ENCODE results near the gene BAMBI.

The BAMBI gene

DNA sequence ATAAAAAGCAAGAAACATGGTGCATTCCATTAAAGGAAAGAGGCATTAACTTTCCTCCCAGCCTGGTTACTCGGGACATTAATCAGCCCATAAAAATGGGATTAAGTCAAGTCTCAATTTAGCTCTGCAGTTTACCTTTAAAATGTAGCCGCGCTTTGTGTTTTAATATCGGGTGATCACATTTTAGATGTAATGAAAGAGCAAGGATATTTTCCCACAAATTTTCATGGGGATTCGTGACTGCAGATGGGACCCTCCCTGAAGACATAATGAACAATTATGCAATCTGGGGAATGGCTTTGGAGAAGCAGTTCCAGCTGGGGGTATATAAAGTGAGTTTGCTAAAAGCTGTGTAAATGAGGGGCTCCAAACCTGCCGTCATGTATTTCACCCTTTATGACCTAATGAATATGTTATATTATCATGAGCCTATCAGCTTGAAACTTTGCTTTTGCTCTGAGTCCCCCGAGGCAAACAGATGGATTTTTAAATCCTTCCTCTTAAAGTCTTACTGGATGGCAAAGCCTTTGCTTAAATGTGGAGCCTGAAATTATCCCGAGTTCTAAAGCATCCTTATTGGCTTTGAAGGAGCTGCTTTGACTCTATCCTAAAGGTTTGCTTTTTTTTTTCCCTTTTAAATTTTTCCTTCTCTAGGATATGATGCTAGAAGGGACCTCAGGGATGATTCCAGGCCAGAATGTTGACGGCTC lies 31.8 kb downstream of the BAMBI start:
- DNase-seq, result no peak

DNA sequence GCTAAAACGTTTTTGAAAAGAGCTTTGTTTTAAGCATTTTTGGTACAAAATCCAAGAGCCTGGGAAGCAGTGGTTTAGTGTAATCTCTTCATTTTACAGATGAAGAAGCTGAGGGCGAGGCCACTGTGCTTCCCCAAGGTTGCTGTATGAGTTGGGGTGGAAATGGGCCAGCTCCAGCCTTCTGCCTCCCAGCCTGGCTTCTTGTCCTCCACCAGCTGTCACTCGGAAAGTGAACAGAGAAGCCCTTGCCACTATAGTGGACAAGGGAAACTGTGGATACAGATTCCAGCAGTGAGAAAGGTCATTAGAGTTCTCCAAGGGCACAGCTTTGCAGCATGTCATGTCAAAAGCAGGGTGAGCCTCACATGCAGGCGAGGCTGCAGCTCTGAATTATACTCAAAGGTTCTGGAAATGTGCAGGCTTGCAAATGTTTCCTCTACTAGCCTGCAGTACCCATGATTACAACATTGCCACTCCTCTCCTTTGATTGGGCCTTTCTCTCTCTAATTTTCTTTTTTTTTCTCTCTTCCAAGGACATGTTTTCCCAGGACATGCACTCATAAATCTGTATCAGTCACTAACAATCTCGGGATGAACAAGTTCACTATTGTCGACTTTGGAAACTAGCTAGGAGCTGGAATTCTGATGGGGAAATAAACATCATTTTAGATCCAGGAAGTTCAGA lies 33.0 kb downstream of the BAMBI start:
- no peak for DNase-seq

DNA sequence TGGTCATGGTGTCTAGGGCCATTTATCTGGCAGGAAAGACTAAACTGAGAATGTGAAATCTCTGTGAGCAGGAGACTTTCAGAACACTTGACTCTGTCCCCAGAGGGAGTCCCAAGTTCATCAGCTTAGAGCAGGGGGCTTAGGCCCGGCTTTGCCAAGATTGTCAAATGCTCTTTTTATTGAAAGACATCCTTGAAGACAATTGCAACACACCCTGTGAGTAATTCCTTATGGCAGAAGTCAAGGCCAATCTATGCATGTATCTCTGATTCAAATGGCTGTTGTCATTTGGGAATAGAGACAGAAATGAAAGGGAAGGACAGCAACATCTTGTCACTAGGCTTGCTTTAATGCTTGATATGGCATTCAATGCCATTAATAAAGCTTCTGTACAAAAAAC lies 33.7 kb downstream of the BAMBI start:
- DNase-seq, result no peak

DNA sequence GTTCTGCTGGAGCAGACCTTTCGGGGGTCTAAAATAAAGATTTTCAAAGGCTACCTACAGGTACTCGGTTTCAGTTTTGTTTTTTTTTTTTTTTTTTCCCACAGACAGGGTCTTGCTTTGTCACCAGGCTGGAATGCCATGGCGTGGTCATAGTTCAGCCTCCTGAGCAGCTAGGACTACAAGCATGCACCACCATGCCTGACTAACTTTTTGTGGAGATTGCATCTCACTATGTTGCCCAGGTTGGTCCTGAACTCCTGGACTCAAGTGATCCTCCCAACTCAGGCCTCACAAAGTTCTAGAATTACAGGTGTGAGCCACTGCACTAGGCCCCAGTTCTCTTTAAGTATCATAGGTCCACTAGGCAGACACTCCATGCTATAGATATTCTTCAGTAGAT lies 34.5 kb downstream of the BAMBI start:
- DNase-seq, result no peak

DNA sequence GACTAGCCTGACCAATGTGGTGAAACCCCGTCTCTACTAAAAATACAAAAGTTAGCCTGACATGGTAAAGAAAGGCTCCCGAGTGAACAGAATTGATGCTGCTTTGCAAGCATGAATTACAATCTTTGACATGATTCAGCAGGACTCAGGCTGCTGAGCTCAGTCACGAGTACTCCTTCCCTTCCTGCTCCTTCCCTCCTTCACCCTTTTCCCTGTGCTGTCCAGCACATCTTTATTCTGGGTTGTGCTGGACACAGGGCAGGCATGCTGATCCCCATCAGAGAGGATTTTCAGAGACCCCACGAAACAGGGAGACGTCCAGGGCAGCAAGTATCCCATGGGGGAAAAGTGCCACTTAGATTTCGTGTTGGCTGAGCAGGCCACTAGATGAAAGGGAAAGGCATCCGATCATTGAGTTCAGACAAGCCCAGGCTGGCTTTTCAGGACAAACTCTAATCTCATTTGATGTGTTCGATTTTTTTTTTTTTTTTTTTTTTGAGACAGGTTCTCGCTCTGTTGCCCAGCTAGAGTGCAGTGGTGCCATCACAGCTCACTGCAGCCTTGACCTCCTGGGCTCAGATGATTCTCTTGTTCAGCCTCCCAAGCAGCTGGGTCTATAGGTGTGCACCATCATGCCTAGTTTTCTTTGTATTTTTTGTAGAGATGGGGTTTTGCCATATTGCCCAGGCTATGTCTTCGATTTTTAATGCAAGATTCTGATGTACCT lies 36.5 kb downstream of the BAMBI start:
- DNase-seq, result no peak

DNA sequence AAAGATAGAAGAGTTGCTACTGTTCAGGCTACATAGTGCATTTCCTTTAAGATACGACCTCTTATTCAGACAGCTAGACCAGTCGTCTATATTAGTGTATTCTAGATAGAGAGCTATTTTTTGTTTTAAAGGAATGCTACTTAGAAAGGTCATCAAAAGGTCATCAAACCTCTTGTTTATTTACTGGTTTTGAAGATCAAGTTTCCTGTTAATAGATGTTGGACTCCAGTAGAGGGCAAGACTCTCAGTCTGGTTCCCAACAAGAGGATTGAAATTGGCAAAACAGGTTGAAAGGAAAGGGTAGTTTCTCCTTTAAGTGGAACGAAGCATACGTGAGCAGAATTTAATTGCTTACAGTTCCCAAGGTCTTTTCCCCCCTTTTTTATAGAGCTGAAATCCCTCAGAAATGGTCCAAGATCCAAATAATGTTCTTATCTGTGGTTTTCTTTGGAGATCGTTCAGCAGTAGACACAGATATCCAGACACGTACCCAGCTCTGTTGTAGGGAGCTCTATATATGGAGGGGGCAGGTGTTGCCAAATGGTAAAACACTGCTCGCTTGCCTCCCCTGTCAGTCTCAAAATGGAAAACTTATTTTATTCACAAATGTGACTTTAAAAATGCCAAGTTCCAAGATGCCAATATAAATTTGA lies 37.2 kb downstream of the BAMBI start:
- no peak for DNase-seq

DNA sequence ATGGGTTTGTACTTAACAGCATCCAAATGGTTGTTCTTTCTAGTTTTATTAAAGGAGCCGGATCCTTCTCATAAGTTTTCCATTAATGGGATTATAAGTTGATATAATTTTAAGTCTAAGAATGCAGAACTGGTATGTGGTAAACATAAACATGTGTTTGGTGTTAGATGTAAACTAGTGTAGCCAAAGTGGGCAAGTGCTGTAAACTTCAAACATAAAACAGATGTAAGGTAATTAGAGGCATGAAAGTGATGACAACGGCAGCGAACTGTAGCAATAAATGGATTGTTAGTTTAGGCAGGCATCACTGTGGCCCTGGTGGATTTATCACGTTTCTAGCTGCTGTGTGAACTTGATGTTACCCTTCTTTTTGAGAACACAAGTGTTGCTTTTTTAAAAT lies 37.9 kb downstream of the BAMBI start:
- no peak for DNase-seq

DNA sequence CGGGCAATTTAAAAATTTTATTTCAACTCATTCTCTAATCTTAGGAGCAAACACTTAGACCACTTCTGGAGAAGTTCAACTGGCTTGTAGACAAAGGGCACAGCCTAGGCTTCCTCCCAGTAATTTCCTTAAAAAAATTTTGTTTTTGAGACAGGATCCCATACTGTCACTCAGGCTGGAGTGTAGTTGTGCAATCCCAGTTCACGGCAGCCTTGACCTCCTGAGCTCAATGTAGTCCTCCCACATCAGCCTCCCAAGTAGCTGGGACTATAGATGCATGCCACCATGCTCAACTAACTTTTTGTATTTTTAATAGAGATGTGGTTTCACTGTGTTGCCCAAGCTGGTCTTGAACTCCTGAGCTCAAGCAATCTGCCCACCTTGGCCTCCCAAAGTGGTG lies 38.4 kb downstream of the BAMBI start:
- DNase-seq, result no peak

DNA sequence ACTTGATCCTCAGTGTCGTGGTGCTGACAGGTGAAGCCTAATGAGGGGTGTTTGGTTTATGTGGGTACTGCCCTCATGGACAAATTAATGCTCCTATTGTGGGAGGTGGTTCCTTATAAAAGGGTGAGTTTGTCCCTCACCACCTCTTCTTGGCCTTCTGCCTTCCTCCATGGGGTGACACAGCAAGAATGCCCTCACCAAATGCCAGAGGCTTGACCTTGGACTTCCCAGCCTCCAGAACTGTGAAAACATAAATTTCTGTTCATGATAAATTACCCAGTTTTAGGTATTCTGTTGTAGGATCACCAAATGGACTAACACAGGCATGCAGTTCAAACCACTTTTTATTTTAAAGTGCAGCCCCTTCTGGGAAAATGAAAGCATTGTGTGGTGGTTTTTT lies 39.4 kb downstream of the BAMBI start:
- no peak for DNase-seq

DNA sequence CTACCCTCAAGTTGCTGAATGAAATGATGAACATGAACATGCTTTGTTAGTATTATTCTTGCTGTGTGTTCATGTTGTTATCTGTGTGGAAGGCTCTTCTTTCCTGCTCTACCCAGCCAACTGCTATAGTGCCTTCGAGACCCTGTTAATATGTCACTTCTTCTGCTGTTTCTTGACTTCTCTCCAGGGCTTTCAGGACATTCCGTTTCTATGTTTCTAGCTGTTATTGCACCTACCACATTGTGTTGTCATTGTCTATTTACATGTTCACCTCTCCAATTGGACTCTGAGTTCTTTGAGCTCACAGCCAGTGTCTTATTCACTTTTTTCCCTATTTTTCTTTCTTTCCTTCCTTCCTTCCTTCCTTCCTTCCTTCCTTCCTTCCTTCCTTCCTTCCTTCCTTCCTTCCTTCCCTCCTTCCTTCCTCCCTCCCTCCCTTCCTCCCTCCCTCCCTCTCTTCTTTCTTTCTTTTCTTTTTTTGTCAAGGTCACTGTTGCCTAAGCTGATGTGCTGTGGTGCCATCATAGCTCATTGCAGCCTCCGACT lies 40.4 kb downstream of the BAMBI start:
- no peak for DNase-seq

DNA sequence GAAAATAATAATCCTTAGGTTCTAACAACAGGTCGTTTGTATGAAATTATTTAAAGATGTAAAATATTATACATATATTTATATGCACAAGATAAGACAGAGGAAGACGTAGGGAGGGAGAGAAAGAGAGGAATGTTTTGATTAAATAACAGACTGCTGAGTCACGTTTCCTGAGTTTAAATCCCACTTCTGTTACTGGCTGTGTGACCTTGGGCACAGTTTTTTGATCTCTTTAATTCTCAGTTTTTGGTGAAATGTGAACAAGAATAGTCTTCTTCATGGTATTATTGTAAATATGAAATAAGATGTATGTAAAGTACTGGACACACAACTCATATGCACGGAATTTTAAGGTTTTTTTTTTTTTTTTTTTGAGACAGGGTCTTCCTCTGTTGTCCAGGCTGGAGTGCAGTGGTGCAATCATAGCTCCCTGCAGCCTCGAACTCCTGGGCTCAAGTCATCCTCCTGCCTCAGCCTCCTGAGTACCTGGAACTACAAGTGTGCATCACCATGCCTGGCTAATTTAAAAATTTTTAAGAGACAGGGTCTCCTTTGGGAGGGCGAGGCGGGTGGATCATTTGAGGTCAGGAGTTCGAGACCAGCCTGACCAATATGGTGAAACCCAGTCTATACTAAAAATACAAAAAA lies 42.6 kb downstream of the BAMBI start:
- DNase-seq, result no peak

DNA sequence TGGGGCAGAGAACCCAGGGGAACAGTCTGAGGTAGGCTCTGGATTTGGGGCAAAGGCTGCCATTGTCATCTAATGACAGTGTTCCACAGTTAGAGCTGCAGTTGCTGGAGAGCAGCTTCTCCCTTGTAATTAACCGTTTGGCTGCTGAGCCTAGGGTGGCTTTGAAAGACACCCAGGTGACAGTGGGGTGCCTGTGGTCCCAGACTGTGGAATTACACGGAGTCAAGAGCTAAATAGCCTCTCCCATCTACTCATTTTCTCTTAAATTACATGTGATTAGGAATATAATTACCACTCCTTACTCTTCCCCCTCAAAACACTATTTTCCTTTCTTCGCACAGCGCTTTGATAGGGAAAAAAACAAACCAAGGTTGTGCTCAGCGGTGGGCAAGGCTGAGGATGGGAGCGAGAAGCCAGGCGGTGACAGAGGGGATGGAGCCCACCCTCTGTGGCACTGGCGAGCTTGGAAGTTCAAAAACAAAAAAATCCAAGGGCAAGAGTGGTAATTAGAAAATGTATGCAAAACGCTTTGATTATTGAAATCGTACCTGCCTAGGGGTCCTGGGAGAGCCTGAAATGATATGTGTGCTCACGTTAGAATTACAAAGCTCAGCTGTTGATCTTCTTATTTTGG lies 44.1 kb downstream of the BAMBI start:
- DNase-seq, result no peak

DNA sequence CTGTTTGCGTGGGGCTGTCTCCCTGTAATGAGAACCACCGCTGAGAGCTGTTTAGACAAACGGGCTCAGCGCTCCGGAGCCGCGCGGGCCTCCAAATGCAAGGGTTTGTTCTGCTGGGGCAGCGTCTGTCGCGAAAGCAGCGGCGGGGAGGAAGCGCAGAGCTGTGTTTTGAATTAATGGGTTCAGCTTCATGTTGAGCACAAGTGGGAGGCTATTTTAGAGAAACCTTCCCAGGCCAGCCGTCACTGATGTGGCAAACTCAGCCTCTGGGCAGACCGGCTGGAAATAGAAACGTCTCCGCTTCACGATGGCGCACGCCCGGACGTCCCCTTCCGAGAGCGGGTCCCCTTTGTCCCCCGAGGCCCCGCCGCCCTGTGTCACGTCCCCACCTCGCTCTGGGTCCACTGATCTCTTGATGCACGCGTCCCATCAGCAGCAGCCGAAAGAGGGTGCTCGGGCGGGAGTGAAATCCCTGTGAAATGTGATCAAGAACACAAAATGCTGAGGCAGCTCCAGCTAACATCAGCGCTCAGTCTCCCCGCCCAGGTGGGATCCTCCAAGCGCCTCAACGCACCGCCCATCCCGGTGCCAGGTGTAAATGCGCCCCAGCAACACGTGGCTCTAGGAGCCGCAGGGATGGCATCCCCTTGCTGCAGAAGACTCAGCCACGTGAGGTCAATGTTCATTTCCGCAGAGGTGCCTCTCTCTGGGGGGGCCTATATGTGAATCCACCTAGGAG lies 44.9 kb downstream of the BAMBI start:
- DNase-seq, result no peak

DNA sequence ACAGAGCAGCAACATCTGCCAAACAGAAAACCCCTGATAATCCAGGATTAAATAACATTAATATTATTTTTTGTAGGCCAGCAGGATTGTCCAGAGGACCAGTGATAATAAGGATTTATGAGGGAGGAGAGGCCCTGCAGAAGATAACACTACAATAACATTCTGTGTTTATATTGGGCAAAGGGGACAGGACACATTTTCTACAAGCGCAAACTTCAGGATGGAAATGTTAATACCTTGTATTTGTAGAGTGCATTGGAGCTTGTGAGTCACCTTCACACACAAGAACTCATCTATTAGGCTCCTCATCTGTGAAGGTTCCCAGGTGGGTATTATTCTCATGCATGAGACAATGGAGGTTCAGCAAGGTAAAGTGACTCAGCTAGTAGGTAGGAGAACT lies 51.0 kb downstream of the BAMBI start:
- no peak for DNase-seq

DNA sequence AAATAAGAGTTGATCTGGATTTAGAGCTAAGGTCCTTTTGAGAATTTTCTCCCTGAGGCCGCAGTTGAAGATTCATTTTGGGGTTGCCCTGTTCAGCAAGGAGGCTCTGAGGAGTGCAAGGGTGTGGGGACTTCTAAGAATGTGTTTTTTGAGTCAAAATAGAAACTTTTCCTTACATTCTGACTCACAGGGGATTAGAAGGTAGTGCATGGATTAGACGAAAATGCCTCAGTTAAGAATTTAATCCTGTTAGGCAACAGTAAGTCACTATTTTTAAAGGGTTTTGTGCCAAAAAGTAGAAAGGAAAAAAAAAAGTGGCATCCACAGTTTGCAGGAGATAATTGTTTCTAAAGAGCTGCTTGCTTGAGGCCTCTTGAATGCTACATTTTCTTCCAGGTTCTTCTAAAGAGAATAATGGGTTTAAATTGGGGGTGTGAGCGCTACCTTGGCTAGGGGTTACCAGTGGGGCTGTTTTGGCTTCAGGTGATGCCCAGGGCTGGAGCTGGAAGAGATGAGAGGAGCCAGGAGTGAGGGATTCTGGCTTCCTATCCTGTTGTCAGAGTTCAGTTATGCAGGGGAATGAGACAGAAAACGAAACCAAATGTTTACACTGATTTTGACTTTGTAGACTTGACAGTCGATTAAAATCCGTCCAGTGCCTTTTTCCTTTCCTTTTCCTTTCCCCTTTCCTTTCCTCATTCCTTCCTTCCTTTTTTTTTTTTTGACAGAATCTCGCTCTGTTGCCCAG lies 52.9 kb downstream of the BAMBI start:
- no peak for DNase-seq

DNA sequence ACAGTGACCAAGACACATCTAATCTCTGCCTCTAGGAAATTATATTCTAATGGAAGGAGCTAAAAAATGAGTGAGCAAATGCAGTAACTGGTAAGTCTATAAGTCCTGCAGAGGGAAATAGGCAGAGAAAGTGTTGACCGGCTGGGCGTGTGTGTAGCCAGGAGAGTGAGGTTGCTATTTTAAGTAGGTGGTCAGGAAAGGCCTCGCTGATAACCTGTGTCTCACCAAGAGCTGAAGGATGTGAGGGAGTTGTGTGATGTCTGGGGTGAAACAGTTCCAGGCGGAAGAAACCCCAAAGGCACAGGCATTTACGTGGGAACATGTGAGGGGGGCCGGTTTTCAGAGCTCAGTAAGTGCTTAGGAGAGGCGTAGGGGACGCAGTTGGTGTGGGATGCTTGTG lies 54.8 kb downstream of the BAMBI start:
- DNase-seq, result no peak
